GM19467 (cell line): ENCODE results near the gene ZNF75A.

Source experiments
- ATAC-seq: cut with Tn5 transposase; IDR thresholded peaks from one replicate; pipeline ENCODE4 v1.9.1; 2021; ENCODE audit warnings: mild to moderate bottlenecking, moderate library complexity; ENCODE audit not compliant: unreplicated experiment

ZNF75A gene

GRCh38 chr16:3364774-3365427 lies 59.6 kb downstream of the ZNF75A start:
- ATAC-seq: peak; percentile 56
